Measurements from ENCODE around the gene CARMIL1.

Gene CARMIL1

GRCh38 chr6:25537349-25538018, 258.3 kb downstream of the CARMIL1 start:
- H3K4me3 ChIP-seq (ENCODE audit: low read depth, low read length), result no peak overlapping the region
- no peak for TF ChIP-seq CTCF (IDR thresholded peaks at IDR 0.05; ENCODE audit: low read depth, low read length)

- no peak for TF ChIP-seq CTCF (IDR thresholded peaks at IDR 0.05; ENCODE audit: low read depth, low read length)
- H3K4me3 ChIP-seq (ENCODE audit: low read depth, low read length), result no peak overlapping the region
These were observed 262.1 kb downstream of the CARMIL1 start for GRCh38 chr6:25541228-25541627.

- no peak overlapping the region for H3K4me3 ChIP-seq (ENCODE audit: low read depth, low read length)
- no peak for TF ChIP-seq CTCF (IDR thresholded peaks at IDR 0.05; ENCODE audit: low read depth, low read length)
These were observed 264.1 kb downstream of the CARMIL1 start for GRCh38 chr6:25542984-25543910.

GRCh38 chr6:25544833-25545232, 265.7 kb downstream of the CARMIL1 start:
- H3K4me3 ChIP-seq (ENCODE audit: low read depth, low read length), result no peak overlapping the region
- no peak for TF ChIP-seq CTCF (IDR thresholded peaks at IDR 0.05; ENCODE audit: low read depth, low read length)

GRCh38 chr6:25547797-25548196, 268.6 kb downstream of the CARMIL1 start:
- no peak for TF ChIP-seq CTCF (IDR thresholded peaks at IDR 0.05; ENCODE audit: low read depth, low read length)

GRCh38 chr6:25548451-25548850, 269.3 kb downstream of the CARMIL1 start:
- TF ChIP-seq CTCF (IDR thresholded peaks at IDR 0.05; ENCODE audit: low read depth, low read length), result no peak
- H3K4me3 ChIP-seq (ENCODE audit: low read depth, low read length), result no peak overlapping the region

More at GRCh38 chr6:25547797-25548196, 268.6 kb downstream of the CARMIL1 start:
- H3K4me3 ChIP-seq (ENCODE audit: low read depth, low read length), result no peak overlapping the region

GRCh38 chr6:25550631-25551030, 271.5 kb downstream of the CARMIL1 start:
- no peak overlapping the region for H3K4me3 ChIP-seq (ENCODE audit: low read depth, low read length)
- no peak for TF ChIP-seq CTCF (IDR thresholded peaks at IDR 0.05; ENCODE audit: low read depth, low read length)

Measured in WI38 (cell line).